NCI-H2227 treated with DMSO at 0.1 percent for 48 hours (cell line): ENCODE results near the gene SAP25.
A peak's percentile ranks its signal among the peaks of the same experiment; 100 is the strongest.

Source experiments
- DNase-seq: peaks from one replicate; lab custom pipeline; 2025; lab: John Stamatoyannopoulos, UW

SAP25 gene

GRCh38 chr7:100595188-100595587, 21.5 kb upstream of the SAP25 start:
- no peak for DNase-seq

- DNase-seq: no peak
Measured at GRCh38 chr7:100591596-100591995, 17.9 kb upstream of the SAP25 start.

- DNase-seq: no peak
Measured at GRCh38 chr7:100590077-100590737, 16.5 kb upstream of the SAP25 start.

GRCh38 chr7:100589341-100589947, 15.7 kb upstream of the SAP25 start:
- no peak for DNase-seq

DNA sequence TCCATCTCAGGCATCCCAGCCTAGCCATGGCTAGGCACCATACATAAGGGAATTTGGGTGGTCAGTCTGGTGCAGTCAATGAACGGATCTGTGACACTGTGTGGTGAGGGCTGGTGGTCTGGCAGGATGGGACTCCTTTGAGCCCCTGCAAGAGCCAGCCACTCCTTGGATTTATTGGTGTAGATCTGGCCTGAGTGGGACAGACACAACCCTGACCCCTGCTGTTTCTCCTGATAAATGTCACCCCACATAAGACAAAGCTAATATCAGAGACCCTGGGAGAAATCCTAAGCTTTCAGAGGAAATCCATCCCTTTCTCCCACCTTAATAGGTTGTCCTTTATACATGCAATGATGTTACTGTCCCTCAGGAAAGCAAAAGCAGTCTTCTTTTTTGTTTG, 14.7 kb upstream of the SAP25 start:
- no peak for DNase-seq

DNA sequence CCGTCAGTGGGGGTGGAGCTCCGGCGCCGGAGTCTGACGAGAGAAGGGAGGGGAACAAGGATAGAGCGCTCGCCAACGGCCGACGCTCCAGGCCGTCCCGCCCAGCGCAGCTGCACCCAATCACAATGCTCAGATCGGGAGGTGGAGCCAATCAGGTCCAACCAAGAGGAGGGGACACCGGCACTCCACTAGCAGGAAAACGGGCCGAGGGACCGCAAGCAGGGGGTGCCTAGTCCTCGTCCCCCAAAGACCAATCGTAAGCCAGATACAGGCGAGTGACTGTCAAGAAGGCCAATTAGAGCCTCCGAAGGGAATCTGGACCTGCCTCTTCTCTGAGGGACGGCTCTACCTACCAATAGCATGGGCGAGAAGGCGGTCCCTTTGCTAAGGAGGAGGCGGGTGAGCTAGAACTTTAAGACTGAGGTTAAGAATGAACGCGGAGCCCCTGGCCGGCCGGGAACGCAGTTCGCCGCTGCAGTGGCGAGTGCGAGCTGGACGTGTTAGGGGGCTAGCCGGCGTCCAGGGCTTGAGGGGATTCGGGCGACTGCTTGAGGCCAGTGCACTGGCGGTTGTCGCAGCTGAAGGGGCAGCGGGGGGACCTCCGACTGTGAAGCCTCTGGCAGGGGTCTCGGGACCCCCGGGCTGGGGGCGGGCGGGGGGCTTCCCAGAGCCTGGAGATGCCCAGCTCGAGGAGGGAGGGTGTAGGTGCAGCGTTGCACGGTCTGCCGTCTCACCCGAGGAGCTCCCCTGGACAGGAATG, 12.7 kb upstream of the SAP25 start, which contains the start of gene FBXO24:
Gene FBXO24, plus strand, starts transcription at position 63 of the 760 bp plus-strand sequence. Its CDS starts 298 bp downstream, at position 361.
- DNase-seq: peak; percentile 99

DNA sequence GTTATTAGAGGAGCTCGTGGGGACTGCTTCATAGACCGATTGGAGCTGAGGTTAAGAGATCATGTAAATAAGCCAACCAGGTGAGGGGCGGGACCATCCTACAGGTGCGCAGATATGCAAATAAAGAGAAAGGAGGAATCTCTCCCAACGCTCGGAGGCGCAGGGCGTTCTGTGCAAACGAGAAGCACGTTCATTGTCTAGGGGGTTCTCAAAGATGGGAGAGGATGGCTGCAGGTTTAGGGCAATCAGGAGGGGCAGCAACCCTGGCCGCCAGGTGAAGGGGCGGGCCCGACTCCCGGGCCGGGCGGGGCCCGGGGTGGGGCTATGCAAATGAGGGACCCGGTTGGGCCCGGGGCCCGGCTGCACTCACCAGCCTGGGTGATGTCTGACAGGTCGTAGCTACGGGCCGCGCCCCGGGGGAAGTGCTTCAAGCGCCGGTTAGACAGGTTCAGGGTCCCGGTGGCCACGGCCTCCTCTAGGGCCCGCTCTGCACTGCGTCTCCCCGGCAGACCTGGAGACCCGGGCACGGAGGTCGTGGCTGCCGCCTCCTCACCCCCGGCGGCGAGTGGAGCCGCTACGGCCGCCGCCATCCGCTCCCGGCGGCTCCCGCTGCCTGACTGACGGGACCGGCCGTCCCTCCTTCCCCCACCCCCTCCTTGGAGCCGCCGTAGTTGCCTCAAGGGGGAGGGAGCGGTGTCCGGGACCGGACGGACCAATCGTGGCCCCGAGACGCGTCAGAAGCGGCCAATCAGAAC, 12.0 kb upstream of the SAP25 start, which contains the start of gene LRCH4:
Gene LRCH4, minus strand, starts transcription at position 619 of the 755 bp plus-strand sequence. Its CDS starts 29 bp downstream, at position 590.
- DNase-seq: no peak

GRCh38 chr7:100584683-100585510, 11.2 kb upstream of the SAP25 start:
- peak; percentile 27 for DNase-seq

- DNase-seq: peak; percentile 45
Measured at GRCh38 chr7:100584054-100584682, 10.5 kb upstream of the SAP25 start.

DNA sequence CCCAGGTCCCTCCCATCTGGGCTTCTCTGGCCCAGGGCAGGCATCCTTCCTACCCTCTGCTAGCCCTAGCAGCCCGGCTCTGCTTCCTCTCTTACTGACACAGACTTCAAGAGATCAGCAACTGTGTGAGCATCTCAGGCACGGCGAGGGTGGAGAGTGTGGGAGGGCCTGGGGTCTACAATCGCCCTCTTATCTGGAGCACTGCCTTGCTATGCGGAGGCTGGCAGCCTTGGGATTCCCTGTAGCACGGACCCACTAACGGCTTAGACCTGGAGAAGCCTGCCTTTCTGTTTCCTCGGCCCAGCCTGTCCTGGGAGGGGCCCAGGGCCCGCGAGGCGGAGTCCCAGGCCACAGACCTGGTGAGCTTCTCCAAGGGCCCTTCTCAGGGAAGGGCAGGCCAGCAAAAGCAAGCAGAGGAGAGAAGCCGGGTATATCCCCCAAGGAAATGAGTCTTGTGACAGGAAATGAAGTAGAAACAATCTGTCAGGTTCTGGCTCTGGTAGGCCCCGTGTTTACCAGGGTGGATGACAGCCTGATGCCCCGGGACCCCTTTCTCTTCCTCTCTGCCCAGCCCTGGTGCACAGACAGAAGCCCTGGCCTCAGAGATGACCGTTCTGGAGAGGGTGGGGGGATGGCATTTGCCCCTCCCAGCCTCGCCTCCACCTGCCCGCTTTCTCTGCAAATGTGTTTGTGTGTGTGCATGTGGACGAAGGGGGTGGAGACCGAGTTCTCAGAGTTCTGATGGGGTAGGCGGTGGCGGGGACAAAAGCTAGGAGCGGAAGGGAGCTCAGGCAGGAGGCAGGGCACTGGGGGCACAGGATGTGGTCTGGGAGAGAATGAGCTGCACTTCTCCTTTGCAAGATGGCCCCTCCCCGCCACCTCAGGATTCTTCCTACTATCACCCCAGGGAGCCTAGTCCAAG, 9.7 kb upstream of the SAP25 start:
- DNase-seq: peak; percentile 34

GRCh38 chr7:100582650-100583049, 8.9 kb upstream of the SAP25 start:
- DNase-seq: no peak

GRCh38 chr7:100582041-100582579, 8.4 kb upstream of the SAP25 start:
- DNase-seq: no peak

GRCh38 chr7:100580466-100581283, 7.0 kb upstream of the SAP25 start:
- no peak for DNase-seq

- no peak for DNase-seq
Measured at GRCh38 chr7:100578246-100579183, 4.8 kb upstream of the SAP25 start.

DNA sequence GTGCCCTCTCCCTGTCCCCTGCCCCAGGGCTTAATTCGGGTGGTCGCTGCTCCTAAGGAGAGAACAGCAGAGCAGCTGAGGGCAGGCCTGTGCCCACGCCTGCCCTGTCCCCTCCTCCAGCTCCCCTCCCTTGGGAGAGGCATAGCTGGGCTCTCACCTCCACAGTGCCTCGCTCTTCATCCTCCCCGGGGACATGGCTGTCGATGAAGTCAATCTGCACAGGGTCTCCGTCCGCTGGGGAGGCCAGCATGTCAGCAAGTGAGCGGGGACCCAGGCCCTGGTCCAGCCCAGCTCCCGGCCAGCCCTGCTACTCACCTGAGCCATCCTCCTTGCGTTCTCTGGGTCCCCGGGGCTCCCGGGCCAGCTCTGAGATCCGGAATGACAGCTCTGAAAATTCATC, 3.8 kb upstream of the SAP25 start:
- no peak for DNase-seq

DNA sequence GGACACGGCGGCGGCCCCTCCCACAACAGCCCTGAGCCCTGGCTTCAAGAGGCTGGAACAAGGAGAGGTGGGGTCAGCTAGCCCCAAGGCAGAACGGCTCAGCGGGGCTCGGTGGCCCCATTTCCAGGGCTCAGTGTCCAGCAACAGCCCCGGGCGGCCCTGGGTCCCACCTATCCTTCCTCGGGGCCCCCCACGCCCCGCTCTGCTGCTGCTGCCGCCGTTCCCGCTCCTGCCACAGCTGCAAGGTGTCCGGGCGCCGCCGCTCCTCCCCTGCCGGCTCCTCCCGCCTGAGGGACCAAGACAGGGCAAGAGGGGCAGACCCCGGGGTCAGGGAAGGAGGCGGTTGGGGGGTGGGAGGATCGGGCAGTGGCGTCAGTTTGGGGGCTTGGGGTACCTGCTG, 3.4 kb upstream of the SAP25 start:
- no peak for DNase-seq

- no peak for DNase-seq
Measured at GRCh38 chr7:100576384-100576993, 2.8 kb upstream of the SAP25 start.
